HG02571 (cell line): Measurements from ENCODE around the gene BAHCC1.

Source experiments
- ATAC-seq: cut with Tn5 transposase; IDR thresholded peaks from one replicate; pipeline ENCODE4 v1.9.1; 2021; ENCODE audit warnings: mild to moderate bottlenecking, moderate library complexity; ENCODE audit not compliant: unreplicated experiment

BAHCC1 gene

DNA sequence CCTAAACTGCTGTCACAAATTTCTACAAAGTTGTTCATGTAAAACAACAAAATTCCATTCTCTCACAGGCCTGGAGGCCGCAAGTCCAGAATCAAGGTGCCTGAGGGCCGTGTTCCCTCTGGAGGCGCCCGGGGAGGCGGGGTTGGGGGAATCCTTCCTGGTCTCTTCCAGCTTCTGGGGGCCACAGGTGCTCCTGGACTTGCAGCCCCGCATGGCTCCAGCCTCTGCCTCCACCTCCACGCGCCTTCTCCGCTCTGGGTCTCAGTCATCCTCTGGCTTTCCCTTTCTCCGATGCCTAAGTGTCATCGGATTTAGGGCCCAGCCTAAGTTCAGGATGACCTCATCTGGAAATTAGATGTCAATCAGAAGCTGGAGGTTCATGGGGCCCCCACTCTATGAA lies 28.6 kb upstream of the BAHCC1 start:
- no peak for ATAC-seq

GRCh38 chr17:81367171-81367570 lies 28.1 kb upstream of the BAHCC1 start:
- ATAC-seq: no peak

GRCh38 chr17:81368161-81369022 lies 26.9 kb upstream of the BAHCC1 start:
- ATAC-seq: no peak

- no peak for ATAC-seq
Observed at GRCh38 chr17:81370294-81370693, 25.0 kb upstream of the BAHCC1 start.

- ATAC-seq: no peak
Observed at GRCh38 chr17:81371910-81372760, 23.1 kb upstream of the BAHCC1 start.

DNA sequence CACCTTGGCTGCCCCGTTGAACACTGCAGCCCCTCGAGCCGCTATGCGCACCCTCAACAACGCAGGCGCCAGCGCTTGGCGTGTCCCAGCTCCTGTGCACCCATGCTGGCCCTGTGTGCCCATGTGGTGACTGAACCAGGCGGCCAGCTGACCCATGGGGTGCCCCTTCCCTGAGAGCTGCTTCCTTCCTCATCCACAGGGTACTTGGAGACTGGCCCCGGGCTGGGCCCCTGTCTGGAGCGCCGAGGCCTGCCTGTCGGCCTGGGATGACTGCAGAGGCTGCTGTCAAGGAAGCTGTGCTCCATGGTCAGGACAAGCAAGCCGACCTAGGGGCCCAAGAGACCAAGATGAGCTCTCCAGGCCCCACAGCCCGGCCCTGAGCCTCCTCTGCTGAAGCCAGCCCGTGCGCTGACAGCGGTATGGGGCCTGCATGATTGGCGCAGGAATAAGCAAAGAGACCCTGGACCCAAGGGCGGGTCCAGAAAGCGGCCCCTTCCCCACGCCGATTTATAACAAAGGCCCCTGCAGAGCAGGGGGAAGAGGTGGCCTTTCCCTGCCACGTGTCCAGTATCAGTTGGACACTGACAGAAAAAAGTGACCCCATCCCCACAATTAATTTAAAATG lies 21.6 kb upstream of the BAHCC1 start:
- ATAC-seq: no peak

GRCh38 chr17:81374890-81375289 lies 20.4 kb upstream of the BAHCC1 start:
- no peak for ATAC-seq

- no peak for ATAC-seq
Observed at GRCh38 chr17:81376946-81377714, 18.1 kb upstream of the BAHCC1 start.

DNA sequence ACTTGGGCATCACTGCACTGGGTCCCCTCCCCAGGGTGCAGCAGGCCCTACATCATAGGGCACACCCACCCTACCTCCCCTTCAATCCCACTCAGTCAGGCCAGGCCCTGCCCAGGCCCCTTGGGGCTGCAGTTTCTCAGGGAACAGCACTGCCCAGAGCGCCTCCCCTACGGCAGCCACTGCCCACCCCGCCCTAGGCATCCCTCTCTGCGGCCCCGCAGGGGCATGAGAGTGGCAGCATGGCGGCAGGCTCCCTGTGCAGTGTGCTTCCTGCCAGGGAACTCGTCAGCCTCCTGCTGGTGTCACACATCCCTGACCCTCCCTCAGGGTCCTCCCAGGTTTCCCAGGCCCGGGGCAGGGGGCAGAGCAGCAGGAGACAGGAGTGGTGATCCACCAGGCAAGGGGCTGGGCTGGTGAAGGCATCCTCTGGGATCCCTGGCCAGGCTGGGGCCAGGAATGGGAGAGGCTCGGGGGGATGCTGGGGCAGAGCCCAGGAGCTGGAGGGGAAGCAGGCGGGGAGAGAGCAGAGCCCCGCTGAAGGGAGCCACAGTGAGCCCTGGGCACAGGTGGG lies 16.2 kb upstream of the BAHCC1 start:
- no peak for ATAC-seq

DNA sequence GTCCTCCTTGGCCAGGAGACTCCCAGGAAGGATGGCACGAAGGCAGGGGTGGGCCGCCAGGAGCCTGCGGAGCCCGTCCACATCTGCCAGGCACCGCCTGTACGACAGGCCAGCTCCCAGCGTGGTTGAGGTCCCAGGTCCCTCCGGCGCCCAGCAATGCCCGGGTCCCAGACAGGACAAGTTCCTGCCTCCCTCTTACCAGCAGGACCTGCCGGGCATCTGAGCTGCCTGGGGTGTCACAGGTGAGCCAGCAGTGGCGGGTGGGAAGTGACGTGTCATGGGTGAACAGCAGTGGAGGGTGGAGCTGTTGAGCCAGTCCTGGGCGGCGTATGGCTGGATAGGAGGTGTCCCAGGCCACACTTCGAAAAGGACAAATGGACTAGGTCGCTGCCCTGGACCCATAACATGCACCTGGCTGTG lies 15.7 kb upstream of the BAHCC1 start:
- ATAC-seq: no peak

DNA sequence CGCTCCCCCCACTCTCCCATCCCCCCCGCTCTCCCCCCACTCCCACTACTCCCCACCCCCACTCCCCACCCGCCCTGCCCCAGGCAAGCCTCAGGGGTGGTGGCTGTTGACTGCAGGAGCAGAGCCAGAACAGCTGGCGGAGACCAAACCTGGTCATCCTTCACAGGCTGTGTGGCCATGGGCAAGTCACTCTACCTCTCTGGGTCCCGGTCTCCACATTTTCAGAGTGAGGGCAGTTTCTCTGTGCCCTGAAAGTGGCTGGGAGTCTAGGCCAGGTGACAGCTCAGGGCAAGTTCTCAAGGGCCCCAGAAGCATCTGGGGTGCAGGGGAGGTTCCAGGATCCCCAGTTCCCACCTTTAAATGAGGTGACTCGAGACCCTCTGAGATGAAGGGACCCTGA lies 15.1 kb upstream of the BAHCC1 start:
- ATAC-seq: no peak

- no peak for ATAC-seq
Observed at GRCh38 chr17:81380666-81381518, 14.4 kb upstream of the BAHCC1 start.

GRCh38 chr17:81381632-81382577 lies 13.4 kb upstream of the BAHCC1 start:
- ATAC-seq: no peak

GRCh38 chr17:81382851-81383250 lies 12.4 kb upstream of the BAHCC1 start:
- ATAC-seq: no peak

DNA sequence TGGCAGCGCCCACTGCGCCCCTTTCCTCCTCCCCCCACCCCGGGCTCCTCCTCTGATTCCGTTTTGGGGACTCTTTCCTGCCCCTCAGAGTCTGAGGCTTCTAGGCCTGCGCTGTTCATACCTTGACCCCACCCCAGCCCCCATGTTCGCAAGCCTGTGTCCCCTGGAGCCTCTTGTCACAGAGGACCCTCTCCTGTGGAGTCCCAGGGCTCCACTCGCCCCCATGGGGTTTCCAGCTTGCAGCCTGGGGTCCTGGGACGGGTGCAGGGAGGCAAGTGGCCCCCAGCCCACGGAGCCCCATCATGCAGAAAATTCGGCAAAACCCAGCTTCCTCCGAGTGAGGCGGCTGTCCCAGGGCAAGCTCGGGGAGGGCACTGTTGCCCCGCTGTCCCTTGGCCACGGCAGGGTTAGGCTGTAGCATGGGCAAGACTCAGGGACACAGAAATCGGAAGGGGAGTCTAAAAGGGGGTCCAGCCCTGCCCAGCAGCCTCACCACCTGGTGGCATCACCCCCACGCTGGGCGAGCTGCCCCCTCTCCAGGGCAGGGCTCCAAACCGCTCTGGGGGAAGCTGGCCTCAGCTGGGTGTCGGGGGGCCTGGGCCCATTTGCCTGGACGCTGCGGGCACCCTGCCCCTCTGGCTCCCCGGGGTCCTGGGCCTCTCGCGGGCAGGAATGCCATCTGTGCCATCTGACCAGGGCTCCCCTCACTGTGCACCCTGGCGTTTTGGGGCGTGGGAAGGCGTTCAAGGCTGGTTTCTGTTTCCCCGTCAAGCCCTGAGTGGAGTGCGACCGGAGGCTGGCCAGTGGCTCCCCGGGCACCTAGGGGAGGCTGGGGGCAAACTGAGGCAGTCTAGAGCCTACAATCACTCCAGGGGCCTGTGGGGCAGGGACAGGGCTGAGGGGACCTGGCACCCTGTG lies 11.5 kb upstream of the BAHCC1 start:
- no peak for ATAC-seq

DNA sequence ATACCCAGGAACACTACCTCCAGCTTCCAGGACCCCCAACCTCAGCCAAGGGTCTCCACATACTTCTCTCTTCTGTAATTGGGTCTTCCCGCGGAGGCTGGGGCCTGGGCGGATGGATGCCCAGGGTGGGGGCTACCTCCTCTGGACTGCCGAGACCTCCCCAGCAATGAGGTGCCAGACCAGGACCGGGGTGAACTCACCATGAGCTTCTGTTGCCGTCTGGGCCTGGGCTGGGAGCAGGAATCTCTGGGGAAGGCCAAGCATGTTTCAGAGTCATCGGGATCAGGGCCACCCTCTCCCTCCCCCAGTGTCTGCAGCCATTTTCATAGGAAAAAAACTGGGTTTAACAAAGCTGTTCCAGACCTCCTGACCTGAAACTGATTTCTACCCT lies 10.3 kb upstream of the BAHCC1 start:
- no peak for ATAC-seq

DNA sequence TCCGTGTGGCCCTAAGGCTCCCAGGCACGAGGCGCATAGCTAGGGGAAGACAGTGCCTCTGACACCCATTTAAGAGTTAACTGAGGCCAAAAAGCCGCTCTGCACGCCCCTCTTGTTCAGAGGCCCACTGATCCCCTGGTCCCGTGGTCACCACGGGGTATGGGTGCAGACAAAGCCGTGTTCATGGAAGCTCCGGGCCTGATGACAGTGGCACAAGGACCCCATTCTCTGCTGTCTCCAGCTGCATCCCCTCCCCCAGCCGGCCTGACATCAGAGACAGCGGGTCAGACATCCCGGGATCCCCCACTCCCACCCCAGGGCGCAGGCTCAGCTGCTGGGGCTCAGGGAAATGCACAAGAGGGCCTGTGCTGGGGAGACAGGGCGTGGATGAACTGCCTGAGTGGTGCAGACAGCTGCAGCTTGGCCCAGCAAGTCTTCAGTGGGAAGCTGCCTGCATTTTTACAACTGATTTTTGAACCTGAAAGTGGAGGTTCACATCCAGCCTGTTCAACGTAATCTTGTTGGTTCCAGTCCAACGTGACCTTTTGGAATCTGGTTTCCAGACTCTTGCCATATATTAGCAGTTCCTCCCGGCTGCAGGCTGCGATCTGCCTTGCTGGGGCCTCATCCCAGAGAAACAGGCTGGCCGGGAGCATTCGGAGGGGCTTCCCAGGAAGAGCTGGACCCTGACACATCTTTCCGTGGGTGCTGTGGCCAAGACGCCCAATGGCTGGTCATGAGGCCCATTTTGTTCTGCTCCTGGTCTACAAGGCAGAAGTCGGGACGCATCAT lies 9.7 kb upstream of the BAHCC1 start:
- ATAC-seq: no peak
